Measurements from ENCODE around the gene AP1G2. TPM values are rescaled to one million over a fixed set of nuclear protein-coding genes. Genes with fewer than 3 reads are reported as not detected.

Gene AP1G2
- total and polyA plus RNA-seq, 2 of the 13 experiments (the other 11 are each of a cell fraction or from before 2014, with no cell fraction given), result 96.9 to 611 TPM

GRCh38 chr14:23561873-23562821, 5.4 kb downstream of the AP1G2 start (continued):
- TF ChIP-seq, protein P1, sequence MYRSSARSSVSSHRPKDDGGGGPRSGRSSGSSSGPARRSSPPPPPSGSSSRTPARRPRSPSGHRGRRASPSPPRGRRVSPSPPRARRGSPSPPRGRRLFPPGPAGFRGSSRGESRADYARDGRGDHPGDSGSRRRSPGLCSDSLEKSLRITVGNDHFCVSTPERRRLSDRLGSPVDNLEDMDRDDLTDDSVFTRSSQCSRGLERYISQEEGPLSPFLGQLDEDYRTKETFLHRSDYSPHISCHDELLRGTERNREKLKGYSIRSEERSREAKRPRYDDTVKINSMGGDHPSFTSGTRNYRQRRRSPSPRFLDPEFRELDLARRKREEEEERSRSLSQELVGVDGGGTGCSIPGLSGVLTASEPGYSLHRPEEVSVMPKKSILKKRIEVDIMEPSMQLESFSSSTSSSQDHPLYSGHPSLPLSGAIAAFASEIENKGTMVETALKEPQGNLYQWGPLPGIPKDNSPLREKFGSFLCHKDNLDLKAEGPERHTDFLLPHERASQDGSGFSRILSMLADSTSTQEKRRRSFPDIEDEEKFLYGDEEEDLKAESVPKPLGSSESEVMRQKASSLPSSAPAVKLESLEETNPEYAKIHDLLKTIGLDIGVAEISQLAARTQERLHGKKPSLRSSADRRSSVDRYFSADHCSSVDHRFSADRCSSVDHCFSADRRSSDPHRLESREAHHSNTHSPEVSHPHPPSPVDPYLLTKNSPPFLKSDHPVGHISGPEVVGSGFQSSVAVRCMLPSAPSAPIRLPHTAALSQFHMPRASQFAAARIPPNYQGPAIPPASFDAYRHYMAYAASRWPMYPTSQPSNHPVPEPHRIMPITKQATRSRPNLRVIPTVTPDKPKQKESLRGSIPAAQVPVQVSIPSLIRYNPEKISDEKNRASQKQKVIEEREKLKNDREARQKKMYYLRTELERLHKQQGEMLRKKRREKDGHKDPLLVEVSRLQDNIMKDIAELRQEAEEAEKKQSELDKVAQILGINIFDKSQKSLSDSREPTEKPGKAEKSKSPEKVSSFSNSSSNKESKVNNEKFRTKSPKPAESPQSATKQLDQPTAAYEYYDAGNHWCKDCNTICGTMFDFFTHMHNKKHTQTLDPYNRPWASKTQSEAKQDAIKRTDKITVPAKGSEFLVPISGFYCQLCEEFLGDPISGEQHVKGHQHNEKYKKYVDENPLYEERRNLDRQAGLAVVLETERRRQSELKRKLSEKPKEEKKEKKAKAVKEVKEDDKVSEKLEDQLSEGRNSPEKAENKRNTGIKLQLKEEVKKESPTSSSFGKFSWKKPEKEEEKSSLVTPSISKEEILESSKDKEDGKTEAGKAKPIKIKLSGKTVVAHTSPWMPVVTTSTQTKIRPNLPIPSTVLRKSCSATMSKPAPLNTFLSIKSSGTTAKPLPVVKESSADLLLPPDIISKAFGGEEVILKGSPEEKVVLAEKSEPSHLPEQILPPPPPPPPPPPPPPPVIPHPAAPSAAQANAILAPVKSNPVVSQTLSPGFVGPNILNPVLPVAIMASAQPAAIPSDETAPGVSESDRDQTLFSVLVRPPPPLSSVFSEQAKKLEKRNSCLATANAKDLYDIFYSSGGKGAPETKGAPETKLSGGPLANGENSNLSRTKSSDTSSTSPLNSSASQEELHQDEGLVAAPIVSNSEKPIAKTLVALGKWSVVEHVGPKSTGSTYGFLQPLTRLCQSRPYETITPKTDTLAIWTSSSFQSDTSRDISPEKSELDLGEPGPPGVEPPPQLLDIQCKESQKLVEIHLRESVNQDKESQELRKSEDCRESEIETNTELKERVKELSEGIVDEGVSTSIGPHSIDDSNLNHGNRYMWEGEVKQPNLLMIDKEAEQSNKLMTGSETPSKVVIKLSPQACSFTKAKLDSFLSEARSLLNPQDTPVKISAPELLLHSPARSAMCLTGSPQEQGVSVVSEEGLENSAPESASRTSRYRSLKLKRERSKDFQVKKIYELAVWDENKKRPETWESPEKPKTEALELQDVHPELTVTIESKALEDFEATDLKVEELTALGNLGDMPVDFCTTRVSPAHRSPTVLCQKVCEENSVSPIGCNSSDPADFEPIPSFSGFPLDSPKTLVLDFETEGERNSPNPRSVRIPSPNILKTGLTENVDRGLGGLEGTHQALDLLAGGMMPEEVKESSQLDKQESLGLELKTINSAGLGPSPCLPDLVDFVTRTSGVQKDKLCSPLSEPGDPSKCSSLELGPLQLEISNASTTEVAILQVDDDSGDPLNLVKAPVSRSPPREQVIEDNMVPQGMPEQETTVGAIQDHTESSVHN (CRISPR knock-in tag; IDR thresholded peaks at IDR 0.05), result peak; percentile 45; the same call in 1 of the 2 replicates
- TF ChIP-seq U2AF2 (IDR thresholded peaks at IDR 0.05; ENCODE audit: low read depth, low read length) (no peak), ZNF589 (CRISPR knock-in tag; conservative IDR thresholded peaks at IDR 0.05) (peak; percentile 43; the same call in 1 of the 2 replicates), ZNF557 (CRISPR knock-in tag; IDR thresholded peaks at IDR 0.05) (no peak), ZIK1 (CRISPR knock-in tag; IDR thresholded peaks at IDR 0.05; ENCODE audit: borderline replicate concordance, low read depth) (no peak), ZEB1 (IDR thresholded peaks at IDR 0.05; ENCODE audit: insufficient replicate concordance, low read depth) (no peak), ZNF251 (CRISPR knock-in tag; IDR thresholded peaks at IDR 0.05) (no peak; the same call in 1 of the 2 replicates), ZNF468 (CRISPR knock-in tag; IDR thresholded peaks at IDR 0.05) (no peak), IRX3 (CRISPR knock-in tag; IDR thresholded peaks at IDR 0.05; ENCODE audit: borderline replicate concordance, low read depth) (no peak), ZFP36L2 (CRISPR knock-in tag; IDR thresholded peaks at IDR 0.05) (no peak), TAF1 (CRISPR knock-in tag; IDR thresholded peaks at IDR 0.05) (no peak), CEBPB (IDR thresholded peaks at IDR 0.05; ENCODE audit: borderline replicate concordance, low read depth, low read length) (no peak), ZNF335 (CRISPR knock-in tag; IDR thresholded peaks at IDR 0.05) (no peak), ZNF292 (CRISPR knock-in tag; IDR thresholded peaks at IDR 0.05; ENCODE audit: borderline replicate concordance, low read depth) (no peak), ZNF30 (CRISPR knock-in tag; IDR thresholded peaks at IDR 0.05) (no peak), SOX5 (CRISPR knock-in tag; IDR thresholded peaks at IDR 0.05; ENCODE audit: borderline replicate concordance) (no peak), PRPF4 (IDR thresholded peaks at IDR 0.05; ENCODE audit: low read depth, low read length, poor library complexity, severe bottlenecking) (no peak)
- TF ChIP-seq, protein P2, sequence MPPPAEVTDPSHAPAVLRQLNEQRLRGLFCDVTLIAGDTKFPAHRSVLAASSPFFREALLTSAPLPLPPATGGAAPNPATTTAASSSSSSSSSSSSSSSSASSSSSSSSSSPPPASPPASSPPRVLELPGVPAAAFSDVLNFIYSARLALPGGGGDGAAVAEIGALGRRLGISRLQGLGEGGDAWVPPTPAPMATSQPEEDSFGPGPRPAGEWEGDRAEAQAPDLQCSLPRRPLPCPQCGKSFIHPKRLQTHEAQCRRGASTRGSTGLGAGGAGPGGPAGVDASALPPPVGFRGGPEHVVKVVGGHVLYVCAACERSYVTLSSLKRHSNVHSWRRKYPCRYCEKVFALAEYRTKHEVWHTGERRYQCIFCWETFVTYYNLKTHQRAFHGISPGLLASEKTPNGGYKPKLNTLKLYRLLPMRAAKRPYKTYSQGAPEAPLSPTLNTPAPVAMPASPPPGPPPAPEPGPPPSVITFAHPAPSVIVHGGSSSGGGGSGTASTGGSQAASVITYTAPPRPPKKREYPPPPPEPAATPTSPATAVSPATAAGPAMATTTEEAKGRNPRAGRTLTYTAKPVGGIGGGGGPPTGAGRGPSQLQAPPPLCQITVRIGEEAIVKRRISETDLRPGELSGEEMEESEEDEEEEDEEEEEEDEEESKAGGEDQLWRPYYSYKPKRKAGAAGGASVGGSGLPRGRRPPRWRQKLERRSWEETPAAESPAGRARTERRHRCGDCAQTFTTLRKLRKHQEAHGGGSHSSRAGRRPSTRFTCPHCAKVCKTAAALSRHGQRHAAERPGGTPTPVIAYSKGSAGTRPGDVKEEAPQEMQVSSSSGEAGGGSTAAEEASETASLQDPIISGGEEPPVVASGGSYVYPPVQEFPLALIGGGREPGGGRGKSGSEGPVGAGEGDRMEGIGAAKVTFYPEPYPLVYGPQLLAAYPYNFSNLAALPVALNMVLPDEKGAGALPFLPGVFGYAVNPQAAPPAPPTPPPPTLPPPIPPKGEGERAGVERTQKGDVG (CRISPR knock-in tag; IDR thresholded peaks at IDR 0.05; ENCODE audit: borderline replicate concordance), result no peak
